SK-N-SH (cell line): Measurements from ENCODE around the gene TRIM3. TPM values are rescaled to one million over a fixed set of nuclear protein-coding genes. Genes with fewer than 3 reads are reported as not detected.

Experiments
- CTCF ChIA-PET: fragments of 300-600, 350-600 bp; formaldehyde crosslinking; extraction: SDS; loops from one replicate; lab custom pipeline; 2021; lab: Yijun Ruan, JAX
- POLR2A ChIA-PET: fragments of 350-600 bp; sonication (Branson Sonifier 250); formaldehyde crosslinking; extraction: SDS; loops from one replicate; lab custom pipeline; 2020; ENCODE audit warnings: antibody characterized with exemption, inconsistent platforms; lab: Yijun Ruan, JAX
- DNase-seq: peaks from one replicate; pipeline ENCODE4 v3.0.0; 2012
- H2AFZ ChIP-seq: fragments of 200-600 bp; sonication (generic); 2 replicates; pipeline ENCODE4 v1.8.1; 2016; ENCODE audit warnings: antibody characterized with exemption, mild to moderate bottlenecking, low read depth
- H3F3A ChIP-seq: fragments of 200-600 bp; sonication (generic); replicated peaks from 2 replicates; pipeline ENCODE3; 2016; ENCODE audit warnings: antibody characterized with exemption, mild to moderate bottlenecking; ENCODE audit not compliant: insufficient read depth
- H3K27ac ChIP-seq, 2 experiments: fragments of 200-500 bp in 1 of 2; fragments of 200-600 bp in 1 of 2; sonication (Bioruptor generic) in 1 of 2; sonication (generic), shearing (Covaris generic) in 1 of 2; 2 replicates each; pipeline versions ENCODE4 v1.5.1 to v1.6.1; 2014 to 2016; ENCODE audit warnings: low read depth in 2 of 2, inconsistent platforms in 1 of 2, low read length in 1 of 2, mild to moderate bottlenecking in 1 of 2, mixed read lengths in 1 of 2
- H3K27me3 ChIP-seq: fragments of 200-600 bp; sonication (generic), shearing (Covaris generic); 2 replicates; pipeline ENCODE4 v1.6.1; 2016; ENCODE audit warnings: mixed run types; ENCODE audit not compliant: insufficient read depth
- H3K36me3 ChIP-seq, 2 experiments: fragments of 200-500 bp in 1 of 2; fragments of 200-600 bp in 1 of 2; sonication (Bioruptor generic) in 1 of 2; sonication (generic) in 1 of 2; replicated peaks in 1 of 2; 2 replicates each; pipeline versions ENCODE3 to v1.5.1; 2014 to 2016; ENCODE audit warnings: low read length in 1 of 2, mild to moderate bottlenecking in 1 of 2; ENCODE audit not compliant: insufficient read depth in 2 of 2, control insufficient read depth in 1 of 2
- H3K4me1 ChIP-seq, 2 experiments: fragments of 200-500 bp in 1 of 2; fragments of 200-600 bp in 1 of 2; sonication (Bioruptor generic) in 1 of 2; sonication (generic), shearing (Covaris generic) in 1 of 2; 2 replicates each; pipeline versions ENCODE4 v1.5.1 to v1.6.1; 2014 to 2016; ENCODE audit warnings: low read depth in 1 of 2, low read length in 1 of 2, mixed run types in 1 of 2; ENCODE audit not compliant: insufficient read depth in 2 of 2, control insufficient read depth in 1 of 2
- H3K4me2 ChIP-seq: fragments of 200-600 bp; sonication (generic), shearing (Covaris generic); 2 replicates; pipeline ENCODE4 v1.6.1; 2017; ENCODE audit warnings: mixed run types
- H3K4me3 ChIP-seq, 2 experiments: fragments of 200-500 bp in 1 of 2; fragments of 200-600 bp in 1 of 2; sonication (Bioruptor generic) in 1 of 2; sonication (generic), shearing (Covaris generic) in 1 of 2; 2 replicates each; pipeline versions ENCODE4 v1.5.1 to v1.8.1; 2014 to 2016; ENCODE audit warnings: low read depth in 2 of 2, inconsistent platforms in 1 of 2, low read length in 1 of 2, mild to moderate bottlenecking in 1 of 2, mixed read lengths in 1 of 2, moderate library complexity in 1 of 2
- H3K79me2 ChIP-seq: fragments of 200-600 bp; sonication (generic); 2 replicates; pipeline ENCODE4 v1.8.1; 2017; ENCODE audit warnings: mild to moderate bottlenecking; ENCODE audit not compliant: insufficient read depth
- H3K9ac ChIP-seq: fragments of 200-600 bp; sonication (generic); 2 replicates; pipeline ENCODE4 v1.6.1; 2017; ENCODE audit warnings: mixed run types
- H3K9me2 ChIP-seq: fragments of 200-600 bp; sonication (generic); 2 replicates; pipeline ENCODE4 v1.6.1; 2017; ENCODE audit warnings: mixed run types
- H3K9me3 ChIP-seq: fragments of 200-600 bp; sonication (generic); 2 replicates; pipeline ENCODE4 v1.6.1; 2017; ENCODE audit warnings: mixed run types, mild to moderate bottlenecking, moderate library complexity
- H4K20me1 ChIP-seq: fragments of 200-600 bp; sonication (generic); 2 replicates; pipeline ENCODE4 v1.6.1; 2017; ENCODE audit warnings: mild to moderate bottlenecking, mixed run types; ENCODE audit not compliant: insufficient read depth
- CHD2 ChIP-seq: fragments of 150-350 bp; IDR thresholded peaks from 2 replicates; pipeline ENCODE4 v1.6.1; 2018; ENCODE audit warnings: low read length; ENCODE audit not compliant: partially characterized antibody
- EP300 ChIP-seq, 2 experiments: IDR thresholded peaks; 2 replicates each; pipeline versions ENCODE4 v1.4.0 to v1.6.1; 2012; ENCODE audit warnings: borderline replicate concordance in 1 of 2, low read depth in 1 of 2, low read length in 1 of 2
- FOXJ3 ChIP-seq: sonication (generic); formaldehyde crosslinking; IDR thresholded peaks from 2 replicates; pipeline ENCODE4 v1.5.1; 2020; ENCODE audit warnings: mild to moderate bottlenecking, missing genetic modification reagents
- FOXM1 ChIP-seq: IDR thresholded peaks from 2 replicates; pipeline ENCODE4 v1.4.0; 2012; ENCODE audit warnings: low read depth, mild to moderate bottlenecking
- GABPA ChIP-seq: IDR thresholded peaks from 2 replicates; pipeline ENCODE4 v1.4.0; 2012; ENCODE audit warnings: low read depth, mild to moderate bottlenecking
- GATA2 ChIP-seq: sonication (generic); formaldehyde crosslinking; IDR thresholded peaks from 2 replicates; pipeline ENCODE4 v1.5.0; 2020; ENCODE audit warnings: mild to moderate bottlenecking, missing genetic modification reagents
- JUND ChIP-seq: IDR thresholded peaks from 2 replicates; pipeline ENCODE4 v1.4.0; 2012
- MXI1 ChIP-seq: IDR thresholded peaks from 2 replicates; pipeline ENCODE4 v1.6.1; 2012; ENCODE audit warnings: mild to moderate bottlenecking, low read depth, low read length, improper control_type of control experiment
- POLR2AphosphoS5 ChIP-seq: IDR thresholded peaks from 2 replicates; pipeline ENCODE4 v1.6.1; 2012; ENCODE audit warnings: low read depth, low read length
- RAD21 ChIP-seq: IDR thresholded peaks from 2 replicates; pipeline ENCODE4 v1.6.1; 2012; ENCODE audit warnings: mild to moderate bottlenecking, low read length
- SIN3A ChIP-seq: IDR thresholded peaks from 2 replicates; pipeline ENCODE4 v1.6.1; 2012; ENCODE audit warnings: low read depth, mild to moderate bottlenecking, low read length, moderate library complexity, borderline replicate concordance
- SMC3 ChIP-seq: IDR thresholded peaks from 2 replicates; pipeline ENCODE4 v1.6.1; 2012; ENCODE audit warnings: low read depth, low read length, improper control_type of control experiment
- TCF12 ChIP-seq: IDR thresholded peaks from 2 replicates; pipeline ENCODE4 v1.4.0; 2012
- TEAD4 ChIP-seq: IDR thresholded peaks from 2 replicates; pipeline ENCODE4 v1.4.0; 2012; ENCODE audit warnings: mild to moderate bottlenecking, borderline replicate concordance; ENCODE audit not compliant: insufficient read depth
- WGBS: methylation state at CpG from one replicate; pipeline ENCODE4 v1.1.6; 2017; ENCODE audit warnings: low lambda C conversion rate; 5-methylcytosine and 5-hydroxymethylcytosine counted together
- polyA plus RNA-seq, 3 experiments: library from polyadenylated mRNA; depleted of rRNA; stranded (reverse); fragments of >200 nt; gene quantifications; 2 replicates each; pipeline ENCODE4 v1.2.3, GENCODE V29; 2012
- TF ChIP-seq, protein P1 (sequence below): IDR thresholded peaks from 2 replicates; pipeline ENCODE4; 2012
- TF ChIP-seq, protein P2 (sequence below): IDR thresholded peaks from 2 replicates; pipeline ENCODE4 v1.4.0; 2012; ENCODE audit warnings: low read depth, borderline replicate concordance
- TF ChIP-seq, protein P3 (sequence below): fragments of 150-350 bp; IDR thresholded peaks from 2 replicates; pipeline ENCODE4 v1.6.1; 2016; ENCODE audit warnings: mild to moderate bottlenecking, low read depth, low read length
- TF ChIP-seq, protein P4 (sequence below): fragments of 200-600 bp; sonication (generic); IDR thresholded peaks from 2 replicates; pipeline ENCODE4 v1.6.1; 2017; ENCODE audit warnings: antibody characterized with exemption, mild to moderate bottlenecking, moderate library complexity

TRIM3 gene
- polyA plus RNA-seq, 1 of the 3 experiments (the other 2 are of a cell fraction): 22.8 TPM

DNA sequence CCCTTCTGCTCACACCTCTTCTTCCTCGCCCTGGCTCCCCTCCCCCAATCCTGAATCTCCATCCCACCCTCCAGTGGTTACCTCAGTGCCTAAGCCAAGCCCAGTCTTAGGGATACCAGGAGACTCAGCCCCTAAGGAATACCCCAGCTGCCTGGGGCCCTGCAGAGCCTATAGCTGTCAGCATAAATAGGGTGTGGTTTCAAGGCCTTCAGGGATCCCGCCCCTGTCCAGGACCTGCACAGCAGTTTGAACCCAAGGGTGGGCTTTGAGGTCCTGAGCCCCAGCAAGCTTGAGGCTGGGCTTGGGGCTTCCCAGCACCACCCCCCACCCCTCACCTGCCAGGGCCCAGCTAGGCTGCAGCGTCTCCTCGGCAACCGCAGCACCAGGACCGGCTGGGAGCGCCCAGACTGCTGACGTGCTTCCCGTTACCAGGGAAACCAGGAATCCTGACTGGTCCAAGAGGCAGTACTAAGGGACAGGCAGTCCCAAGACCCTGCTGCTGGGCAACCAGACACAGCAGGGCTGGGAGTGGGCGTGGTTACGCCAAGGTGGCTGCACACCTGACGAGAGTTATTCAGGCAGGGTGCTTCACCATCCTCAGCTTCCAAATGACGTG is 68.6 kb downstream of the TRIM3 start:
- Histone ChIP-seq H3K4me2 (no peak overlapping the region), H3K36me3 (peaks cover 0 to 13% of the 10 kb centered on the region in 2 experiments), H3K9me2 (no peaks in the 10 kb centered on the region), H2AFZ (no peak overlapping the region), H3K79me2 (no peaks in the 10 kb centered on the region), H3K9ac (no peak overlapping the region), H3K27ac (no peak overlapping the region), H3K27me3 (no peaks in the 10 kb centered on the region), H3K4me1 (peaks cover 0 to 13% of the 10 kb centered on the region in 2 experiments; a peak in 1 of 4 replicates), H3K9me3 (no peaks in the 10 kb centered on the region), H3K4me3 (no peak overlapping the region), H4K20me1 (no peaks in the 10 kb centered on the region), H3F3A (peaks cover 2% of the 10 kb centered on the region)
- ChIA-PET CTCF (interaction anchor here (0.6 to 2.4 kb wide), 5 partner anchors 14 to 1111 kb away, joined by 3 to 9 read pairs (median 6); partner anchors contain the start of gene APBB1), POLR2A (interaction anchor here (1.5 to 2.1 kb wide), 2 partner anchors 14 to 15 kb away, joined by 4 to 6 read pairs; partner anchors contain the start of genes APBB1 and SMPD1)
- TF ChIP-seq EP300 (IDR thresholded peaks at IDR 0.05; ENCODE audit: borderline replicate concordance in 1 of 2, low read depth in 1 of 2, low read length in 1 of 2) (no peak), SMC3 (no peak), FOXJ3 (no peak), MXI1 (no peak), JUND (no peak), GABPA (no peak), TEAD4 (no peak), TCF12 (no peak), RAD21 (no peak), FOXM1 (no peak), SIN3A (no peak), GATA2 (CRISPR knock-in tag) (no peak), POLR2AphosphoS5 (no peak), CHD2 (no peak)
- TF ChIP-seq, protein P1, sequence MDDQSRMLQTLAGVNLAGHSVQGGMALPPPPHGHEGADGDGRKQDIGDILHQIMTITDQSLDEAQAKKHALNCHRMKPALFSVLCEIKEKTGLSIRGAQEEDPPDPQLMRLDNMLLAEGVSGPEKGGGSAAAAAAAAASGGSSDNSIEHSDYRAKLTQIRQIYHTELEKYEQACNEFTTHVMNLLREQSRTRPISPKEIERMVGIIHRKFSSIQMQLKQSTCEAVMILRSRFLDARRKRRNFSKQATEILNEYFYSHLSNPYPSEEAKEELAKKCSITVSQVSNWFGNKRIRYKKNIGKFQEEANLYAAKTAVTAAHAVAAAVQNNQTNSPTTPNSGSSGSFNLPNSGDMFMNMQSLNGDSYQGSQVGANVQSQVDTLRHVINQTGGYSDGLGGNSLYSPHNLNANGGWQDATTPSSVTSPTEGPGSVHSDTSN: no peak
- TF ChIP-seq, protein P2, sequence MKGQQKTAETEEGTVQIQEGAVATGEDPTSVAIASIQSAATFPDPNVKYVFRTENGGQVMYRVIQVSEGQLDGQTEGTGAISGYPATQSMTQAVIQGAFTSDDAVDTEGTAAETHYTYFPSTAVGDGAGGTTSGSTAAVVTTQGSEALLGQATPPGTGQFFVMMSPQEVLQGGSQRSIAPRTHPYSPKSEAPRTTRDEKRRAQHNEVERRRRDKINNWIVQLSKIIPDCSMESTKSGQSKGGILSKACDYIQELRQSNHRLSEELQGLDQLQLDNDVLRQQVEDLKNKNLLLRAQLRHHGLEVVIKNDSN: no peak
- TF ChIP-seq, protein P3, sequence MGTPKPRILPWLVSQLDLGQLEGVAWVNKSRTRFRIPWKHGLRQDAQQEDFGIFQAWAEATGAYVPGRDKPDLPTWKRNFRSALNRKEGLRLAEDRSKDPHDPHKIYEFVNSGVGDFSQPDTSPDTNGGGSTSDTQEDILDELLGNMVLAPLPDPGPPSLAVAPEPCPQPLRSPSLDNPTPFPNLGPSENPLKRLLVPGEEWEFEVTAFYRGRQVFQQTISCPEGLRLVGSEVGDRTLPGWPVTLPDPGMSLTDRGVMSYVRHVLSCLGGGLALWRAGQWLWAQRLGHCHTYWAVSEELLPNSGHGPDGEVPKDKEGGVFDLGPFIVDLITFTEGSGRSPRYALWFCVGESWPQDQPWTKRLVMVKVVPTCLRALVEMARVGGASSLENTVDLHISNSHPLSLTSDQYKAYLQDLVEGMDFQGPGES: no peak
- TF ChIP-seq, protein P4, sequence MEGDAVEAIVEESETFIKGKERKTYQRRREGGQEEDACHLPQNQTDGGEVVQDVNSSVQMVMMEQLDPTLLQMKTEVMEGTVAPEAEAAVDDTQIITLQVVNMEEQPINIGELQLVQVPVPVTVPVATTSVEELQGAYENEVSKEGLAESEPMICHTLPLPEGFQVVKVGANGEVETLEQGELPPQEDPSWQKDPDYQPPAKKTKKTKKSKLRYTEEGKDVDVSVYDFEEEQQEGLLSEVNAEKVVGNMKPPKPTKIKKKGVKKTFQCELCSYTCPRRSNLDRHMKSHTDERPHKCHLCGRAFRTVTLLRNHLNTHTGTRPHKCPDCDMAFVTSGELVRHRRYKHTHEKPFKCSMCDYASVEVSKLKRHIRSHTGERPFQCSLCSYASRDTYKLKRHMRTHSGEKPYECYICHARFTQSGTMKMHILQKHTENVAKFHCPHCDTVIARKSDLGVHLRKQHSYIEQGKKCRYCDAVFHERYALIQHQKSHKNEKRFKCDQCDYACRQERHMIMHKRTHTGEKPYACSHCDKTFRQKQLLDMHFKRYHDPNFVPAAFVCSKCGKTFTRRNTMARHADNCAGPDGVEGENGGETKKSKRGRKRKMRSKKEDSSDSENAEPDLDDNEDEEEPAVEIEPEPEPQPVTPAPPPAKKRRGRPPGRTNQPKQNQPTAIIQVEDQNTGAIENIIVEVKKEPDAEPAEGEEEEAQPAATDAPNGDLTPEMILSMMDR: no peak
- peak; percentile 68 for DNase-seq
- 92% methylated on average over 6 of the region's 13 CpGs for WGBS
